ENCODE results near the gene MAF.

DNA sequence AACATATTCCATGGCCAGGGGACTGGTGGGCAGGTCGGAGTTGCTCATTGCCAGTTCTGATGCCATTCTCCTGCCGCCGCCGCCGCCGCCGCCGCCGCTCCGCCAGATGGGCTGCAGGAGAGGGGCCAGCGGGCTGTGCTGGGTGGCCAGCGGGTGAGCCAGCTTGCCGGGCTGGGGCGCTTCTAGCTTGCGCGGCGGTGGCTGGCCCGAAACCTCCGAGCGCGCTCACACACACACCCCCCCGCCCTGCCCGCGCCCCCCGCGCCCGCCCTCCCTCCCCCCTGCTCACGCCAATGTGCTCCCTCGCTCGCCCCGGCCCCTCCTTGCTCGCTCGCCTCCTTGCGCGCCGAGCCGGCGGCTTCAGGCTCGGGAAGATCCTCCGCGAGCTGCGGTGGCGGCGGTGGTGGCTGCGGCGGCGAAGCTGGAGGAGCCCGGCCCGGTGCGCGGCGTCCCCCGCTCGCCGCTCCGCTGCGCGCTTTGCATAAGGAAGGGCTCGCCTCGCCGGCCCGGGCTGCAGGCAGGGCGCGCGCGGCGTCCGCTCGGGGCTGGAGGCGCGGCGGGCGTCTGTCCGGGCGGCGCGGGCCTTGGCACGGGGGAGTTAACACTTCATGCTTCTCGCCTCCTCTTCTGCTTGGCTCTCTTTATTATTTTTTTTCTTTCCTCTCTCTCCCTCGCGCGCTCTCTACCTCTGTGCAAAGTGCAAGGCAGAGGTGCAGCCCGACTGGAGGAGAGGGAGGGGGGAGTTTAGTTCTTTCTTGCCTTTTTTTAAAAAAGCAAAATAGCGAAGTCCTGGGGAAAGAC is 500 bp downstream of the MAF start:
- TF ChIP-seq, protein P1, sequence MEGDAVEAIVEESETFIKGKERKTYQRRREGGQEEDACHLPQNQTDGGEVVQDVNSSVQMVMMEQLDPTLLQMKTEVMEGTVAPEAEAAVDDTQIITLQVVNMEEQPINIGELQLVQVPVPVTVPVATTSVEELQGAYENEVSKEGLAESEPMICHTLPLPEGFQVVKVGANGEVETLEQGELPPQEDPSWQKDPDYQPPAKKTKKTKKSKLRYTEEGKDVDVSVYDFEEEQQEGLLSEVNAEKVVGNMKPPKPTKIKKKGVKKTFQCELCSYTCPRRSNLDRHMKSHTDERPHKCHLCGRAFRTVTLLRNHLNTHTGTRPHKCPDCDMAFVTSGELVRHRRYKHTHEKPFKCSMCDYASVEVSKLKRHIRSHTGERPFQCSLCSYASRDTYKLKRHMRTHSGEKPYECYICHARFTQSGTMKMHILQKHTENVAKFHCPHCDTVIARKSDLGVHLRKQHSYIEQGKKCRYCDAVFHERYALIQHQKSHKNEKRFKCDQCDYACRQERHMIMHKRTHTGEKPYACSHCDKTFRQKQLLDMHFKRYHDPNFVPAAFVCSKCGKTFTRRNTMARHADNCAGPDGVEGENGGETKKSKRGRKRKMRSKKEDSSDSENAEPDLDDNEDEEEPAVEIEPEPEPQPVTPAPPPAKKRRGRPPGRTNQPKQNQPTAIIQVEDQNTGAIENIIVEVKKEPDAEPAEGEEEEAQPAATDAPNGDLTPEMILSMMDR (conservative IDR thresholded peaks at IDR 0.05), result no peak
- no peak for TF ChIP-seq EZH2 (IDR thresholded peaks at IDR 0.05; ENCODE audit: low read depth)
